ENCODE data around the gene CCDC187.

The CCDC187 gene

GRCh38 chr9:136318111-136318775 is 14.3 kb upstream of the CCDC187 start:
- Histone ChIP-seq H3K9ac (ENCODE audit: low read depth, low read length) (no peak overlapping the region), H3K4me2 (ENCODE audit: insufficient read depth, low read length) (no peak overlapping the region), H3K27me3 (ENCODE audit: insufficient read depth, low read length, poor library complexity) (peaks cover 20% of the 10 kb centered on the region), H3K9me3 (ENCODE audit: insufficient read depth, low read length, severe bottlenecking) (peaks cover 11% of the 10 kb centered on the region), H3K4me3 (ENCODE audit: low read depth in 1 of 2, low read length in 2 of 2) (no peak overlapping the region), H4K20me1 (ENCODE audit: insufficient read depth, low read length) (peaks cover 8% of the 10 kb centered on the region; the same call in 1 of the 2 replicates), H3K36me3 (ENCODE audit: insufficient read depth, low read length) (no peaks in the 10 kb centered on the region), H3K79me2 (ENCODE audit: insufficient read depth, low read length) (no peaks in the 10 kb centered on the region), H2AFZ (ENCODE audit: low read depth, low read length) (no peak overlapping the region), H3K4me1 (ENCODE audit: insufficient read depth, low read length) (no peaks in the 10 kb centered on the region), H3K27ac (ENCODE audit: low read length) (no peak overlapping the region)
- TF ChIP-seq, protein P1, sequence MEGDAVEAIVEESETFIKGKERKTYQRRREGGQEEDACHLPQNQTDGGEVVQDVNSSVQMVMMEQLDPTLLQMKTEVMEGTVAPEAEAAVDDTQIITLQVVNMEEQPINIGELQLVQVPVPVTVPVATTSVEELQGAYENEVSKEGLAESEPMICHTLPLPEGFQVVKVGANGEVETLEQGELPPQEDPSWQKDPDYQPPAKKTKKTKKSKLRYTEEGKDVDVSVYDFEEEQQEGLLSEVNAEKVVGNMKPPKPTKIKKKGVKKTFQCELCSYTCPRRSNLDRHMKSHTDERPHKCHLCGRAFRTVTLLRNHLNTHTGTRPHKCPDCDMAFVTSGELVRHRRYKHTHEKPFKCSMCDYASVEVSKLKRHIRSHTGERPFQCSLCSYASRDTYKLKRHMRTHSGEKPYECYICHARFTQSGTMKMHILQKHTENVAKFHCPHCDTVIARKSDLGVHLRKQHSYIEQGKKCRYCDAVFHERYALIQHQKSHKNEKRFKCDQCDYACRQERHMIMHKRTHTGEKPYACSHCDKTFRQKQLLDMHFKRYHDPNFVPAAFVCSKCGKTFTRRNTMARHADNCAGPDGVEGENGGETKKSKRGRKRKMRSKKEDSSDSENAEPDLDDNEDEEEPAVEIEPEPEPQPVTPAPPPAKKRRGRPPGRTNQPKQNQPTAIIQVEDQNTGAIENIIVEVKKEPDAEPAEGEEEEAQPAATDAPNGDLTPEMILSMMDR (IDR thresholded peaks at IDR 0.05; ENCODE audit: borderline replicate concordance, extremely low read depth, low read length, poor library complexity, severe bottlenecking): no peak
- TF ChIP-seq EZH2 (IDR thresholded peaks at IDR 0.05; ENCODE audit: borderline replicate concordance, low read depth, low read length, severe bottlenecking): no peak
- DNase-seq (no peak), ATAC-seq (ENCODE audit: insufficient read depth, low read depth) (no peak)

DNA sequence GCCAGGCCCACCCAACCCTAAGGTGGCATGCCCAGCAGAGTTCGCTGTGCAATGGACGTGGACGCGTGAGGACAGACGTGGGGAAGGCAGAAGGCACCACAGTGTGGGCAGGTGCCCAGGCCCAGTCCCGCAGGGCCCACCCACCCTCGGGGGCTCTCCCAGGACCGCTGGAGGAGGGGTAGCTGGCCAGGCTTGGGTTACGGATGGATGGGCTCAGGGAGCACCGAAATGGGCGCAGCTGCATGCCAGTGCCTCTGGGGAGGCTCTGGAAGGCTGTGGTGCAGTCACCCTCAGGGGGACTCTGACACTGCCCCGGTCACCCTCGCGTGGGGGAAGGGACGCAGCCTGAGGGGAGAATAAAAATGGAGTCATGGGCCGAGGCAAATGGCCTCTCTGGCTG is 13.8 kb upstream of the CCDC187 start:
- Histone ChIP-seq H2AFZ (ENCODE audit: low read depth, low read length) (no peak overlapping the region), H3K79me2 (ENCODE audit: insufficient read depth, low read length) (no peaks in the 10 kb centered on the region), H3K9me3 (ENCODE audit: insufficient read depth, low read length, severe bottlenecking) (peaks cover 11% of the 10 kb centered on the region), H3K9ac (ENCODE audit: low read depth, low read length) (no peak overlapping the region), H3K4me3 (ENCODE audit: low read depth in 1 of 2, low read length in 2 of 2) (no peak overlapping the region), H3K36me3 (ENCODE audit: insufficient read depth, low read length) (no peaks in the 10 kb centered on the region), H3K27ac (ENCODE audit: low read length) (no peak overlapping the region), H4K20me1 (ENCODE audit: insufficient read depth, low read length) (0 out of 2 replicates have a peak, but pooled peaks cover 6% of the 10 kb centered on the region), H3K27me3 (ENCODE audit: insufficient read depth, low read length, poor library complexity) (peaks cover 15% of the 10 kb centered on the region), H3K4me2 (ENCODE audit: insufficient read depth, low read length) (no peak overlapping the region), H3K4me1 (ENCODE audit: insufficient read depth, low read length) (no peaks in the 10 kb centered on the region)
- ATAC-seq (ENCODE audit: insufficient read depth, low read depth) (no peak), DNase-seq (no peak)
- TF ChIP-seq, protein P1 (IDR thresholded peaks at IDR 0.05; ENCODE audit: borderline replicate concordance, extremely low read depth, low read length, poor library complexity, severe bottlenecking): no peak
- no peak for TF ChIP-seq EZH2 (IDR thresholded peaks at IDR 0.05; ENCODE audit: borderline replicate concordance, low read depth, low read length, severe bottlenecking)

DNA sequence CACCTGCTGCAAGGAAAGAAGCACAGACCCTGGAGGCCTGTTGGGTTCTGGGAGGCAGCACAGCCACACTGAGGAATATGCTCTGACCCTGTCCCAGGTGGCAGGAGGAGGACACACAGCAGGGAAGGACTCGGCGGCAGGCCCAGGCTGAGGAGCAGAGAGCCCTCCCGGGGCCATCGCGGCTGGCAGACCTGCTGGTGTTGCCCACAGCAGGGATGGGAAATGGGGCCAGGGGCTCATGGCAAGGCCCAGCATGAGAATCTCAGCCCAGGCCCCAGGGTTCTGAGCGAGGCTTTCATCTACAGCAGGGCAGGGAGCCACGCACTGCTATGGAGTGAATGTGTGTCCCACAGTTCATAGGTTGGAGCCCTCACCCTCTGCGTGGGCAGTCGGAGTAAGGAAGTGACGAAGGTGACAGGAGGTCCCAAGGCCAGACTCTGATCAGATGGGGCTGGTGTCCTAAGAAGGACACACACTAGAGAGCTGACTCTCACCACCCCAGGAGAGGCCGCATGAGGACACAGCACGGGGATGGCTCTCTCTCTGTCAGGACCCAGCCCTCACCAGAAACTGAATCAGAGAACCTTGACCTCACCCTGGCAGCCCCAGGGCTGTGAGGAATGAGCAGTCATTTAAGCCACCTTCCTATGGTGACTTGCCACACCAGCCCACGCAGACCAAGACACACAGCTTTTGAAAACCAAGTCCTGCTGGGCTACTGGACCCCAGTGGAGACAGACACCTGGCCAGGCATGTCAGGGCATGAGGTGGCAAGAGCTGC is 13.2 kb upstream of the CCDC187 start:
- no peak overlapping the region for H3K4me2 ChIP-seq (ENCODE audit: insufficient read depth, low read length)
- peaks cover 9% of the 10 kb centered on the region for H3K27me3 ChIP-seq (ENCODE audit: insufficient read depth, low read length, poor library complexity)
- TF ChIP-seq EZH2 (IDR thresholded peaks at IDR 0.05; ENCODE audit: borderline replicate concordance, low read depth, low read length, severe bottlenecking): no peak
- TF ChIP-seq, protein P1 (IDR thresholded peaks at IDR 0.05; ENCODE audit: borderline replicate concordance, extremely low read depth, low read length, poor library complexity, severe bottlenecking): no peak
- H3K36me3 ChIP-seq (ENCODE audit: insufficient read depth, low read length): no peaks in the 10 kb centered on the region
- no peaks in the 10 kb centered on the region for H3K4me1 ChIP-seq (ENCODE audit: insufficient read depth, low read length)
- H3K79me2 ChIP-seq (ENCODE audit: insufficient read depth, low read length): no peaks in the 10 kb centered on the region
- 0 out of 2 replicates have a peak, but pooled peaks cover under 1% of the 10 kb centered on the region for H4K20me1 ChIP-seq (ENCODE audit: insufficient read depth, low read length)
- H2AFZ ChIP-seq (ENCODE audit: low read depth, low read length): no peak overlapping the region
- DNase-seq (no peak), ATAC-seq (ENCODE audit: insufficient read depth, low read depth) (no peak)
- H3K4me3 ChIP-seq (ENCODE audit: low read depth in 1 of 2, low read length in 2 of 2): no peak overlapping the region
- H3K9me3 ChIP-seq (ENCODE audit: insufficient read depth, low read length, severe bottlenecking): peaks cover 11% of the 10 kb centered on the region
- H3K27ac ChIP-seq (ENCODE audit: low read length): no peak overlapping the region
- H3K9ac ChIP-seq (ENCODE audit: low read depth, low read length): no peak overlapping the region
